H9 (cell line): ENCODE measurements around the gene SLC2A1. TPM values are rescaled to one million over a fixed set of nuclear protein-coding genes. Genes with fewer than 3 reads are reported as not detected.
A peak's percentile ranks its signal among the peaks of the same experiment; 100 is the strongest.

Experiments used
- DNase-seq: peaks from one replicate; pipeline ENCODE4 v3.0.0-alpha.2; 2017
- H2AFZ ChIP-seq: one replicate; pipeline ENCODE4 v1.6.1; 2013; ENCODE audit warnings: mild to moderate bottlenecking, low read length, control low read depth, moderate library complexity
- H2AK5ac ChIP-seq: 2 replicates; pipeline ENCODE4 v1.6.1; 2013; ENCODE audit warnings: low read length, control low read depth, mixed read lengths; ENCODE audit not compliant: insufficient read length
- H2BK120ac ChIP-seq: one replicate; pipeline ENCODE4 v1.6.1; 2013; ENCODE audit warnings: low read depth, mild to moderate bottlenecking, low read length, control low read depth, inconsistent platforms; ENCODE audit not compliant: poor library complexity, severe bottlenecking
- H2BK12ac ChIP-seq: 2 replicates; pipeline ENCODE4 v1.6.1; 2013; ENCODE audit warnings: low read length, control low read depth, mixed read lengths, low read depth; ENCODE audit not compliant: insufficient read length
- H2BK15ac ChIP-seq: 2 replicates; pipeline ENCODE4 v1.6.1; 2013; ENCODE audit warnings: low read depth, low read length, control low read depth
- H2BK20ac ChIP-seq: one replicate; pipeline ENCODE4 v1.6.1; 2013; ENCODE audit warnings: low read depth, mild to moderate bottlenecking, low read length, control low read depth, inconsistent platforms; ENCODE audit not compliant: poor library complexity, severe bottlenecking
- H2BK5ac ChIP-seq: 2 replicates; pipeline ENCODE4 v1.6.1; 2013; ENCODE audit warnings: low read length, control low read depth, mixed read lengths; ENCODE audit not compliant: insufficient read length
- H3K14ac ChIP-seq: 2 replicates; pipeline ENCODE4 v1.6.1; 2013; ENCODE audit warnings: low read length, control low read depth; ENCODE audit not compliant: insufficient read depth
- H3K18ac ChIP-seq: 2 replicates; pipeline ENCODE4 v1.6.1; 2013; ENCODE audit warnings: low read depth, mild to moderate bottlenecking, mixed read lengths, low read length, control low read depth; ENCODE audit not compliant: insufficient read length
- H3K23ac ChIP-seq: 2 replicates; pipeline ENCODE4 v1.6.1; 2013; ENCODE audit warnings: low read length, control low read depth, mixed read lengths, low read depth; ENCODE audit not compliant: insufficient read length
- H3K23me2 ChIP-seq: 2 replicates; pipeline ENCODE4 v1.6.1; 2013; ENCODE audit warnings: low read depth, mild to moderate bottlenecking, mixed read lengths, low read length, control low read depth; ENCODE audit not compliant: insufficient read length, poor library complexity, severe bottlenecking
- H3K27ac ChIP-seq: 2 replicates; pipeline ENCODE4 v1.5.1; 2013; ENCODE audit warnings: low read length, control low read depth, mixed read lengths, low read depth; ENCODE audit not compliant: insufficient read length
- H3K27me3 ChIP-seq: 2 replicates; pipeline ENCODE4 v1.6.1; 2013; ENCODE audit warnings: low read length, control low read depth, inconsistent platforms; ENCODE audit not compliant: insufficient read depth
- H3K4ac ChIP-seq: 2 replicates; pipeline ENCODE4 v1.6.1; 2013; ENCODE audit warnings: low read depth, mild to moderate bottlenecking, control low read depth, inconsistent platforms, low read length, moderate library complexity
- H3K4me1 ChIP-seq: 2 replicates; pipeline ENCODE4 v1.6.1; 2013; ENCODE audit warnings: low read length, control low read depth, inconsistent platforms; ENCODE audit not compliant: insufficient read depth
- H3K4me2 ChIP-seq: 2 replicates; pipeline ENCODE4 v1.6.1; 2013; ENCODE audit warnings: low read length, control low read depth, mixed read lengths; ENCODE audit not compliant: insufficient read length, insufficient read depth
- H3K56ac ChIP-seq: 2 replicates; pipeline ENCODE4 v1.6.1; 2013; ENCODE audit warnings: low read depth, mild to moderate bottlenecking, mixed read lengths, low read length, control low read depth; ENCODE audit not compliant: insufficient read length
- H3K79me1 ChIP-seq: 2 replicates; pipeline ENCODE4 v1.6.1; 2013; ENCODE audit warnings: low read depth, mild to moderate bottlenecking, moderate library complexity, low read length, control low read depth, inconsistent platforms; ENCODE audit not compliant: insufficient read depth, poor library complexity, severe bottlenecking
- H3K79me2 ChIP-seq: 2 replicates; pipeline ENCODE4 v1.6.1; 2013; ENCODE audit warnings: low read length, control low read depth, inconsistent platforms; ENCODE audit not compliant: insufficient read depth
- H3K9ac ChIP-seq: 2 replicates; pipeline ENCODE4 v1.6.1; 2013; ENCODE audit warnings: low read length, control low read depth, mixed read lengths; ENCODE audit not compliant: insufficient read length; ENCODE audit errors: extremely low read depth
- H3K9me3 ChIP-seq: one replicate; pipeline ENCODE4 v1.6.1; 2013; ENCODE audit warnings: low read depth, low read length, inconsistent platforms; ENCODE audit not compliant: control insufficient read depth
- H3T11ph ChIP-seq: one replicate; pipeline ENCODE4 v1.6.1; 2013; ENCODE audit warnings: mild to moderate bottlenecking, low read length, control low read depth, inconsistent platforms
- H4K20me1 ChIP-seq: one replicate; pipeline ENCODE4 v1.6.1; 2013; ENCODE audit not compliant: control insufficient read depth, insufficient read length, insufficient read depth
- H4K5ac ChIP-seq: 2 replicates; pipeline ENCODE4 v1.6.1; 2013; ENCODE audit warnings: low read depth, mild to moderate bottlenecking, mixed read lengths, low read length, control low read depth; ENCODE audit not compliant: insufficient read length
- H4K8ac ChIP-seq: replicated peaks from 2 replicates; pipeline ENCODE4 v1.6.1; 2013; ENCODE audit warnings: low read length, control low read depth, mixed read lengths, low read depth; ENCODE audit not compliant: insufficient read length
- H4K91ac ChIP-seq: 2 replicates; pipeline ENCODE4 v1.6.1; 2013; ENCODE audit warnings: low read depth, mild to moderate bottlenecking, moderate library complexity, mixed read lengths, low read length, control low read depth; ENCODE audit not compliant: insufficient read length
- H3K27ac Mint-ChIP-seq, 3 experiments: 2 replicates in 2 of 3; 3 replicates in 1 of 3; pipeline ENCODE4 v1.8.0; 2020 to 2021; ENCODE audit warnings: mixed read lengths in 3 of 3, mild to moderate bottlenecking in 1 of 3, moderate library complexity in 1 of 3
- H3K27me3 Mint-ChIP-seq: 2 replicates; pipeline ENCODE4 v1.8.0; 2021; ENCODE audit warnings: low read depth, mild to moderate bottlenecking, moderate library complexity, mixed read lengths
- H3K36me3 Mint-ChIP-seq, 3 experiments: 2 replicates in 2 of 3; 3 replicates in 1 of 3; pipeline ENCODE4 v1.8.0; 2020 to 2021; ENCODE audit warnings: low read depth in 3 of 3, mixed read lengths in 3 of 3; ENCODE audit not compliant: insufficient read depth in 1 of 3
- H3K4me1 Mint-ChIP-seq, 2 experiments: 2 replicates each; pipeline ENCODE4 v1.8.0; 2020; ENCODE audit warnings: mixed read lengths in 2 of 2
- H3K4me3 Mint-ChIP-seq, 2 experiments: 2 replicates in 1 of 2; 3 replicates in 1 of 2; pipeline ENCODE4 v1.8.0; 2020 to 2021; ENCODE audit warnings: mild to moderate bottlenecking in 2 of 2, mixed read lengths in 2 of 2, moderate library complexity in 1 of 2
- H3K9me3 Mint-ChIP-seq, 2 experiments: 2 replicates in 1 of 2; 3 replicates in 1 of 2; pipeline ENCODE4 v1.8.0; 2020; ENCODE audit warnings: mild to moderate bottlenecking in 2 of 2, mixed read lengths in 2 of 2, moderate library complexity in 1 of 2
- CTCF ChIP-seq: fragments of 200-600 bp; sonication (generic); conservative IDR thresholded peaks from 3 replicates; pipeline ENCODE4 v1.8.0; 2021; ENCODE audit warnings: antibody characterized with exemption, mild to moderate bottlenecking
- WGBS: extraction: QIAGEN DNeasy Blood & Tissue Kit; methylation state at CpG from one replicate; pipeline ENCODE4 v1.1.7; 2013; ENCODE audit warnings: missing lambda C conversion rate, low lambda C conversion rate, mixed read lengths; ENCODE audit not compliant: insufficient read length; ENCODE audit errors: extremely low coverage; 5-methylcytosine and 5-hydroxymethylcytosine counted together
- total RNA-seq: library from RNA; stranded (reverse); gene quantifications from 2 replicates; pipeline ENCODE4 v1.2.1, GENCODE V29; 2021

SLC2A1 gene
- total RNA-seq, 1 experiment from 2014 or later, result 186 TPM

GRCh38 chr1:42965378-42965777 is 6.7 kb upstream of the SLC2A1 start:
- Histone ChIP-seq H3K4ac (no peak overlapping the region), H2AFZ (no peak overlapping the region), H3K79me2 (no peaks in the 10 kb centered on the region), H3K4me1 (peaks cover 20% of the 10 kb centered on the region; the same call in 1 of the 2 replicates), H2BK20ac (no peak overlapping the region), H2BK5ac (no peak overlapping the region), H3T11ph (no peak overlapping the region), H3K56ac (no peak overlapping the region), H3K23ac (no peak overlapping the region), H2BK120ac (no peak overlapping the region), H3K9ac (no peak overlapping the region), H3K23me2 (no peaks in the 10 kb centered on the region), H4K8ac (no peak overlapping the region), H2BK12ac (no peak overlapping the region), H2BK15ac (no peak overlapping the region), H3K9me3 (no peaks in the 10 kb centered on the region), H4K5ac (no peak overlapping the region), H4K20me1 (no peaks in the 10 kb centered on the region), H3K27ac (no peak overlapping the region), H3K4me2 (no peak overlapping the region), H2AK5ac (no peak overlapping the region), H3K18ac (no peak overlapping the region), H3K27me3 (no peaks in the 10 kb centered on the region), H3K79me1 (no peaks in the 10 kb centered on the region), H4K91ac (no peak overlapping the region), H3K14ac (no peak overlapping the region)
- Mint-ChIP-seq H3K9me3 (no peaks in the 10 kb centered on the region), H3K4me1 (peaks cover 50 to 53% of the 10 kb centered on the region in 2 experiments), H3K27me3 (no peaks in the 10 kb centered on the region; the same call in 1 of the 2 replicates), H3K27ac (peak overlapping the region in 1 of 3 experiments; percentile 74; a peak in 1 of 7 replicates), H3K36me3 (peaks cover 2 to 13% (median 5%) of the 10 kb centered on the region in 3 experiments; a peak in 6 of 7 replicates), H3K4me3 (no peak overlapping the region; a peak in 1 of 5 replicates)
- TF ChIP-seq CTCF, result no peak
- WGBS, result no CpG with 5 or more reads among the region's 1 CpG
- DNase-seq, result no peak
